Measurements from ENCODE around the gene C9orf152.
"Not testable (repeated sequence)": the region's sequence is repeated elsewhere in the genome, so short reads cannot be mapped to it uniquely, and the experiment has no call there.

Gene C9orf152

DNA sequence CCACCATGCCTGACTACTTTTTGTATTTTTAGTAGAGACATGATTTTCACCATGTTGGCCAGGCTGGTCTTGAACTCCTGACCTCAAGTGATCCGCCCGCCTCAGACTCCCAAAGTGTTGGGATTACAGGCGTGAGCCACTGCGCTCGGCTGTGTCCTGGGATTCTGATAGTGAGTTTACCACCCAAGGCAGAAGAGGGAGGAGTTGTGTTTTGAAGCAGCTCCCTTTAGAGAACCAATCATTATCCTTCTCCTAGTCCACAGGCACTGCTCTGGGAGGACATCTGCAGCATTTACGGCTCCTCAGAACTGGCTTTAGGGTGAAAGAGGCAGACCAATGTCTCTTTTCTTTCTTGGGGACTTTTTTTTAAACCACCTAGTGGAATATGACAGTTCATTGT, 5.7 kb downstream of the C9orf152 start:
- DNase-seq (ENCODE audit: low spot score), result no peak
- TF ChIP-seq, protein P1, sequence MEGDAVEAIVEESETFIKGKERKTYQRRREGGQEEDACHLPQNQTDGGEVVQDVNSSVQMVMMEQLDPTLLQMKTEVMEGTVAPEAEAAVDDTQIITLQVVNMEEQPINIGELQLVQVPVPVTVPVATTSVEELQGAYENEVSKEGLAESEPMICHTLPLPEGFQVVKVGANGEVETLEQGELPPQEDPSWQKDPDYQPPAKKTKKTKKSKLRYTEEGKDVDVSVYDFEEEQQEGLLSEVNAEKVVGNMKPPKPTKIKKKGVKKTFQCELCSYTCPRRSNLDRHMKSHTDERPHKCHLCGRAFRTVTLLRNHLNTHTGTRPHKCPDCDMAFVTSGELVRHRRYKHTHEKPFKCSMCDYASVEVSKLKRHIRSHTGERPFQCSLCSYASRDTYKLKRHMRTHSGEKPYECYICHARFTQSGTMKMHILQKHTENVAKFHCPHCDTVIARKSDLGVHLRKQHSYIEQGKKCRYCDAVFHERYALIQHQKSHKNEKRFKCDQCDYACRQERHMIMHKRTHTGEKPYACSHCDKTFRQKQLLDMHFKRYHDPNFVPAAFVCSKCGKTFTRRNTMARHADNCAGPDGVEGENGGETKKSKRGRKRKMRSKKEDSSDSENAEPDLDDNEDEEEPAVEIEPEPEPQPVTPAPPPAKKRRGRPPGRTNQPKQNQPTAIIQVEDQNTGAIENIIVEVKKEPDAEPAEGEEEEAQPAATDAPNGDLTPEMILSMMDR (IDR thresholded peaks at IDR 0.05; ENCODE audit: extremely low read depth, insufficient read depth, missing control alignments), result no peak
- in situ Hi-C loops (cut with MboI; ENCODE audit: low pct_unique_long_range_greater_than_20kb, low sequenced_read_pairs, unreplicated experiment), result no loop called here

DNA sequence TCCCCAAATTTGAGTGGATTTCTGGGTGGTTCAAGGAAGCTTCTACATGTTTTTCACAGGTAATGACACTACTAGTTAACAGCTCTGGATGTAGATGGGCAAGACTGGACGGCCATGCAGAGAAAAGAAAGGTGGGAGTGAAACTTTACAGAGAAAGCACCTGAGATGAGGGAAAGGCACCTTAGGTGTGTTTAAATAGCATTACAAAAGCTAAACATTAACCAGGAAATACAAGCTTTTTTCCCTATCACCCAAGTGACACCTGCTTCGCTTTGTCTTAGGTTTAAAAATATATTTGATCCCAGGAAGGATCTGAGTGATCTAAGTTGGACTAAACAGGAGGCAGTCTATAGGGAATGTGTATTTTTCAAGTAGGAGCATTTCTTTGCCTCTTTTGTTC, 8.3 kb downstream of the C9orf152 start:
- in situ Hi-C loops (cut with MboI; ENCODE audit: low pct_unique_long_range_greater_than_20kb, low sequenced_read_pairs, unreplicated experiment), result no loop called here
- DNase-seq (ENCODE audit: low spot score), result no peak
- TF ChIP-seq, protein P1 (IDR thresholded peaks at IDR 0.05; ENCODE audit: extremely low read depth, insufficient read depth, missing control alignments), result no peak

DNA sequence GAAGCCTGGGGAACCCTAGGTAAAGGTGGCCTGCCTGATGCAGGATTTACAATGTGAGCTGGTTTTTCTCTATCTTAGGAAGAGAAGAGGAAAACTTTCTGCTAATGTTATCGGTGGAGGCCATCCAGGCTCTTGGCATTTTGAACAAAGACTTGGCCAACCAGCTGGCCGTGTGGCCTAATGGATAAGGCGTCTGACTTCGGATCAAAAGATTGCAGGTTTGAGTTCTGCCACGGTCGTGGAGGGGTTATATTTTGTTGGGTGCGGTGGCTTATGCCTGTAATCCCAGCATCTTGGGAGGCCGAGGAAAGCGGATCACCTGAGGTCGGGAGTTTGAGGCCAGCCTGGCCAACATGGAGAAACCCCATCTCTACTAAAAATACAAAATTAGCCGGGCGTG, 9.6 kb downstream of the C9orf152 start:
- in situ Hi-C loops (cut with MboI; ENCODE audit: low pct_unique_long_range_greater_than_20kb, low sequenced_read_pairs, unreplicated experiment), result no loop called here
- DNase-seq (ENCODE audit: low spot score), result no peak
- TF ChIP-seq, protein P1 (IDR thresholded peaks at IDR 0.05; ENCODE audit: extremely low read depth, insufficient read depth, missing control alignments), result no peak

DNA sequence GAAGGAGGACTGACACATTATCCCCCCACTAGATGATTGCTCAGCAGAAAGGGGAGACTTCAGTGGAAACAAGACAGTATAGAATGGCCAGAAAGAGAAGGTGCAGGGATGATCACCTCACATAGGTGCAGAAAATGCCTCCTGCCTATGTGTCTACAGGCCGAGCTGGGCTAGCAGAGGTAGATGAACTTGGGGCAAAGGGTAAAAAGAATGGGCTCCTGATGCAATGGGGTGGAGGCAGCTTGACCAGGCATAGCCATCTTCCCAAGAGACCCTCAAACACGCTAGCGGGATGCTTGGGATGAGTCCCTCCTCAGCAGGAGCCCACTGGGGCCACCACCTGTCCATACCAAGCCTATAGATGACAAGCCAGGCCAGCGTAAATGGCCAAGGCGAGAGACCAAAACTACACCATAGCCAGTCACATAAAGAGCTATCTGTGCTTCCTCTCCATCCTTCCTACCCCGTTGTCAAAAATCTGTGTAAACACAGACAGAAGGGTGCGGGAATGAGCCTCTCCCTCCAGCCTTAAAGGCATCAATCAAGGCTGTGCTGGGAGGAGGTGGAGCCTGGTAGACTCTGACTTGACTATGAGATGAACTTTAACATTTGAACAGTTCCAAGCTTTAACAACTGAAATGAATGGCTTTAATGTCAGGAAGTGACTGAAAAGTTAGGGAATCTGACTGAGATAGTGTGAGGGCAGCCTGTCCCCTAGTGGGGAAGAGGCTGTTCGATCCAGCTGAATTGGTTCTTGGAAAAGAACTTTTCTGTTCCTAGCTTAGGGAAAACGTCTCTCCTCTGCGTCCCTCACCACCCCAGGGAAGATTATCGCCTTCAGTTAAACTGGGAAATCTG, 10.4 kb downstream of the C9orf152 start:
- TF ChIP-seq, protein P1 (IDR thresholded peaks at IDR 0.05; ENCODE audit: extremely low read depth, insufficient read depth, missing control alignments), result no peak
- no peak for DNase-seq (ENCODE audit: low spot score)
- in situ Hi-C loops (cut with MboI; ENCODE audit: low pct_unique_long_range_greater_than_20kb, low sequenced_read_pairs, unreplicated experiment), result no loop called here

DNA sequence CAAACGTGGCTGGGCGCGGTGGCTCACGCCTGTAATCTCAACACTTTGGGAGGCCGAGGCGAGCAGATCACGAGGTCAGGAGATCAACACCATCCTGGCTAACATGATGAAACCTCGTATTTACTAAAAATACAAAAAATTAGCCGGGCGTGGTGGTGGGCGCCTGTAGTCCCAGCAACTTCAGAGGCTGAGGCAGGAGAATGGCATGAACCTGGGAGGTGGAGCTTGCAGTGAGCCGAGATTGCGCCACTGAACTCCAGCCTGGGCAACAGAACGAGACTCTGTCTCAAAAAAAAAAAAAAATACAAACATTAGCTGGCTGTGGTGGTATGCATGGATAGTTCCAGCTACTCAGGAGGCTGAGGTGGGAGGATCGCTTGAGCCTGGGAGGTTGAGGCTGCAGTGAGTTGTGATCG, 11.9 kb downstream of the C9orf152 start:
- in situ Hi-C loops (cut with MboI; ENCODE audit: low pct_unique_long_range_greater_than_20kb, low sequenced_read_pairs, unreplicated experiment); DNase-seq (ENCODE audit: low spot score): not testable (repeated sequence)

DNA sequence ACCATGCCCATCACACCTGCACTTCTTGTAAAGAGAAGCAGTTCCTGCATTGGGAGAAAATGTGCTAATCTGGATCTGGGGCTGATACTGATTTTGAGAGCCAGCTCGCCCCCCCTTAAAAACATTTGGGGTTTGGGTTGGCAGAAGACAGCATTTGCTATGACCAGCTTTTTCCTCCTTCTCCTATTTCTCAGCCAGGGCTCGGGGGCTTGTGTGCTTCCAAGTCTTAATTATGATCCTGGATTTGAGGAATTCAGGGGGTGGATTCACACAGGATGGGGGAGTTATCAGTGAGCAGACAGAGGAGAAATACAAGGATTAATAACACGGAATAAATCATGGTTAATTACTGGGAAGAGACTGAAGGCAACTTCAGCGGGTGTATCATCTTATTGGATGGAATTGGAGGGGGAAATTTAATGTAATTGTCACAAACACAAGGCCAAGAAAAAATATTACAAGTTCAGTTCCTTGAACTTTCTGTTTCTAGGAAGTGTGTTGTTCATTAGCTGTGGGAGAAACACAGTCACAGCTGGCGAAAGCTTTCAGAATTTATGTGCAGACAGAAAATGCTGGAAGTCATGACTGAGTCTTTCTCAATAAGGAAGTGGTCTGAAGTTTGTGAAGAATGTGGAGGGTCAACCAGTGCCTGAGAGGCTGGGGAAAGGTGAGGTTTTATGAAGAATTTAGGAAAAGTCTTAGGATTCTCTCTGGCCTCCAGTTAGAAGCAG, 15.3 kb downstream of the C9orf152 start:
- no peak for DNase-seq (ENCODE audit: low spot score)
- in situ Hi-C loops (cut with MboI; ENCODE audit: low pct_unique_long_range_greater_than_20kb, low sequenced_read_pairs, unreplicated experiment), result no loop called here
- TF ChIP-seq, protein P1 (IDR thresholded peaks at IDR 0.05; ENCODE audit: extremely low read depth, insufficient read depth, missing control alignments), result no peak

DNA sequence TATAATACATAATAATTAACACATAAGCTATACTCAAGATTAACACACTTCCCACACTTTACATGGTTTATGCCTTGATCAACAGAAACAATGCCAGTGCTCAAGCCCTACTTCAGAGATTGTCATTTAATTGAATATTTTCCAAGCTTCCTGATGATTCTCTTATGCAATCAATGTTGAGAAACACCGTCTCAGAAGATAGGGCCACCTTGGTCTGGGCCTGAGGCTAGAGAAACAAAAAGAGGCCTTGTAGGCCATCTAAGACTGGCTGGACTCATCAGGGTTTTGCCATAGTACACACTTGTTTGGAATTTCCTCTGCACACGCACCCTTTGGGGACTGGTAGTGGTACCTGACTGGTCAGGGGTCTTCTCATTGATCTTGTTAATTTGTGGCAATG, 16.3 kb downstream of the C9orf152 start:
- DNase-seq (ENCODE audit: low spot score), result no peak
- in situ Hi-C loops (cut with MboI; ENCODE audit: low pct_unique_long_range_greater_than_20kb, low sequenced_read_pairs, unreplicated experiment), result no loop called here

More for the DNA sequence above, 16.3 kb downstream of the C9orf152 start:
- TF ChIP-seq, protein P1 (IDR thresholded peaks at IDR 0.05; ENCODE audit: extremely low read depth, insufficient read depth, missing control alignments), result no peak

Measured in GM13977 (cell line).